Tibial nerve (tissue), 4 donors: Measurements from ENCODE around the gene TTC32. TPM values are rescaled to one million over a fixed set of nuclear protein-coding genes. Genes with fewer than 3 reads are reported as not detected.

Experiments
- DNase-seq, 2 donors: peaks; one replicate each; pipeline ENCODE4 v3.0.0-alpha.2; 2019; ENCODE audit warnings: low spot score in 2 of 2
- H3K27ac ChIP-seq, 4 donors: fragments of 200-600 bp; sonication (generic) in 3 of 4; one replicate each; pipeline ENCODE4 v1.5.1; 2017 to 2019; ENCODE audit warnings: mild to moderate bottlenecking in 1 of 4
- H3K27me3 ChIP-seq, 2 donors: fragments of 200-600 bp; sonication (generic) in 1 of 2; one replicate each; pipeline versions ENCODE4 v1.5.1 to v1.6.0; 2017 to 2019
- H3K36me3 ChIP-seq, 3 donors: fragments of 200-600 bp; sonication (generic); one replicate each; pipeline ENCODE4 v1.5.1; 2018 to 2019
- H3K4me1 ChIP-seq, 4 donors: fragments of 200-600 bp; sonication (generic) in 3 of 4; one replicate each; pipeline ENCODE4 v1.5.1; 2017 to 2019
- H3K4me3 ChIP-seq, 4 donors: fragments of 200-600 bp; sonication (generic) in 3 of 4; one replicate each; pipeline ENCODE4 v1.5.1; 2017 to 2019; ENCODE audit warnings: mild to moderate bottlenecking in 1 of 4, moderate library complexity in 1 of 4
- H3K9me3 ChIP-seq, 4 donors: fragments of 200-600 bp; sonication (generic) in 3 of 4; one replicate each; pipeline ENCODE4 v1.5.1; 2017 to 2019
- CTCF ChIP-seq, 5 experiments: fragments of 200-600 bp in 3 of 5; fragments of 450-650 bp in 2 of 5; sonication (generic) in 3 of 5; IDR thresholded peaks; one replicate each; pipeline ENCODE4 v1.5.1; 2016 to 2019; ENCODE audit warnings: antibody characterized with exemption in 5 of 5, mild to moderate bottlenecking in 3 of 5, moderate library complexity in 2 of 5
- EP300 ChIP-seq, 2 donors: sonication (generic); formaldehyde crosslinking; IDR thresholded peaks; one replicate each; pipeline ENCODE4 v1.6.1; 2017; ENCODE audit warnings: antibody characterized with exemption in 2 of 2, mild to moderate bottlenecking in 1 of 2
- POLR2A ChIP-seq, 2 donors: fragments of 450-650 bp; IDR thresholded peaks; one replicate each; pipeline ENCODE4 v1.6.1; 2017; ENCODE audit warnings: antibody characterized with exemption in 2 of 2, mild to moderate bottlenecking in 2 of 2, moderate library complexity in 2 of 2
- WGBS, 2 donors: methylation state at CpG; one replicate each; pipeline ENCODE4 v1.1.5; 2018; 5-methylcytosine and 5-hydroxymethylcytosine counted together
- total RNA-seq, 4 donors: library from RNA; depleted of rRNA; stranded (reverse); fragments of >200 nt; gene quantifications; one replicate each; pipeline ENCODE4 v1.1.0, GENCODE V29; 2016

The TTC32 gene
- total RNA-seq, 4 donors from 2014 or later: 9.6 to 19.7 (median 15.6) TPM

- peaks cover 0 to 6% (median 0%) of the 10 kb centered on the region in 4 donors for H3K4me1 ChIP-seq
- H3K36me3 ChIP-seq: no peaks in the 10 kb centered on the region
- TF ChIP-seq EP300 (IDR thresholded peaks at IDR 0.05): no peak
- TF ChIP-seq CTCF (IDR thresholded peaks at IDR 0.05): no peak
- TF ChIP-seq POLR2A (IDR thresholded peaks at IDR 0.05): no peak
- no peaks in the 10 kb centered on the region for H3K9me3 ChIP-seq
- no peak for DNase-seq
- no peaks in the 10 kb centered on the region for H3K27me3 ChIP-seq
- no peak overlapping the region for H3K27ac ChIP-seq
- 64 to 75% methylated on average over 11 of the region's 11 CpGs for WGBS, 2 donors
- H3K4me3 ChIP-seq: no peak overlapping the region
Measured at GRCh38 chr2:19886261-19886660, 15.5 kb downstream of the TTC32 start.

- TF ChIP-seq CTCF (IDR thresholded peaks at IDR 0.05): no peak
- TF ChIP-seq POLR2A (IDR thresholded peaks at IDR 0.05): no peak
- no peak for TF ChIP-seq EP300 (IDR thresholded peaks at IDR 0.05)
- Histone ChIP-seq H3K9me3 (no peaks in the 10 kb centered on the region), H3K4me1 (peaks cover 0 to 6% (median 0%) of the 10 kb centered on the region in 4 donors), H3K27ac (no peak overlapping the region), H3K27me3 (no peaks in the 10 kb centered on the region), H3K4me3 (no peak overlapping the region), H3K36me3 (no peaks in the 10 kb centered on the region)
- no peak for DNase-seq
- 66 to 76% methylated on average over 7 of the region's 7 CpGs for WGBS, 2 donors
Measured at GRCh38 chr2:19885791-19886190, 16.0 kb downstream of the TTC32 start.

- no peaks in the 10 kb centered on the region for H3K9me3 ChIP-seq
- TF ChIP-seq CTCF (IDR thresholded peaks at IDR 0.05): no peak
- TF ChIP-seq EP300 (IDR thresholded peaks at IDR 0.05): no peak
- no peak for TF ChIP-seq POLR2A (IDR thresholded peaks at IDR 0.05)
- no peaks in the 10 kb centered on the region for H3K27me3 ChIP-seq
- DNase-seq: no peak
- H3K4me3 ChIP-seq: no peak overlapping the region
- H3K4me1 ChIP-seq: peaks cover 0 to 4% (median 0%) of the 10 kb centered on the region in 4 donors
- 96 to 99% methylated on average over 7 to 8 of the region's 8 CpGs for WGBS, 2 donors
- no peak overlapping the region for H3K27ac ChIP-seq
- H3K36me3 ChIP-seq: no peaks in the 10 kb centered on the region
Measured at GRCh38 chr2:19883971-19884720, 17.6 kb downstream of the TTC32 start.

GRCh38 chr2:19883486-19883885 lies 18.3 kb downstream of the TTC32 start:
- Histone ChIP-seq H3K36me3 (no peaks in the 10 kb centered on the region), H3K27me3 (no peaks in the 10 kb centered on the region), H3K27ac (no peak overlapping the region), H3K9me3 (no peaks in the 10 kb centered on the region), H3K4me3 (no peak overlapping the region), H3K4me1 (no peaks in the 10 kb centered on the region)
- DNase-seq: no peak
- whole genome bisulfite sequencing, 2 donors: 45 to 67% methylated on average over 2 of the region's 2 CpGs
- no peak for TF ChIP-seq POLR2A (IDR thresholded peaks at IDR 0.05)
- no peak for TF ChIP-seq CTCF (IDR thresholded peaks at IDR 0.05)

GRCh38 chr2:19882286-19882685 lies 19.5 kb downstream of the TTC32 start:
- Histone ChIP-seq H3K27me3 (no peaks in the 10 kb centered on the region), H3K27ac (no peak overlapping the region), H3K9me3 (no peaks in the 10 kb centered on the region), H3K4me3 (no peak overlapping the region), H3K36me3 (no peaks in the 10 kb centered on the region), H3K4me1 (no peaks in the 10 kb centered on the region)
- TF ChIP-seq CTCF (IDR thresholded peaks at IDR 0.05) (no peak), EP300 (IDR thresholded peaks at IDR 0.05) (no peak), POLR2A (IDR thresholded peaks at IDR 0.05) (no peak)
- 89 to 96% methylated on average over 2 of the region's 2 CpGs for WGBS, 2 donors
- no peak for DNase-seq
